SH-SY5Y (cell line): ENCODE measurements around the gene POU2F1.

Experiments
- GATA2 ChIP-seq: IDR thresholded peaks from 2 replicates; pipeline ENCODE4 v1.6.1; 2011; ENCODE audit warnings: mild to moderate bottlenecking, low read depth, low read length
- GATA3 ChIP-seq: IDR thresholded peaks from 2 replicates; pipeline ENCODE4 v1.6.1; 2011; ENCODE audit warnings: low read depth, mild to moderate bottlenecking, low read length, moderate library complexity

GRCh38 chr1:167438171-167439138 lies 217.8 kb downstream of the POU2F1 start:
- TF ChIP-seq GATA2 (no peak), GATA3 (no peak)
